Anterior cingulate cortex (tissue), 58 donors: Measurements from ENCODE around the gene PTDSS2.
A peak's percentile ranks its signal among the peaks of the same experiment; 100 is the strongest.

ENCODE experiments used
- DNase-seq, 58 donors: peaks; one replicate each; lab custom pipeline; 2025; lab: John Stamatoyannopoulos, UW

Gene PTDSS2

DNA sequence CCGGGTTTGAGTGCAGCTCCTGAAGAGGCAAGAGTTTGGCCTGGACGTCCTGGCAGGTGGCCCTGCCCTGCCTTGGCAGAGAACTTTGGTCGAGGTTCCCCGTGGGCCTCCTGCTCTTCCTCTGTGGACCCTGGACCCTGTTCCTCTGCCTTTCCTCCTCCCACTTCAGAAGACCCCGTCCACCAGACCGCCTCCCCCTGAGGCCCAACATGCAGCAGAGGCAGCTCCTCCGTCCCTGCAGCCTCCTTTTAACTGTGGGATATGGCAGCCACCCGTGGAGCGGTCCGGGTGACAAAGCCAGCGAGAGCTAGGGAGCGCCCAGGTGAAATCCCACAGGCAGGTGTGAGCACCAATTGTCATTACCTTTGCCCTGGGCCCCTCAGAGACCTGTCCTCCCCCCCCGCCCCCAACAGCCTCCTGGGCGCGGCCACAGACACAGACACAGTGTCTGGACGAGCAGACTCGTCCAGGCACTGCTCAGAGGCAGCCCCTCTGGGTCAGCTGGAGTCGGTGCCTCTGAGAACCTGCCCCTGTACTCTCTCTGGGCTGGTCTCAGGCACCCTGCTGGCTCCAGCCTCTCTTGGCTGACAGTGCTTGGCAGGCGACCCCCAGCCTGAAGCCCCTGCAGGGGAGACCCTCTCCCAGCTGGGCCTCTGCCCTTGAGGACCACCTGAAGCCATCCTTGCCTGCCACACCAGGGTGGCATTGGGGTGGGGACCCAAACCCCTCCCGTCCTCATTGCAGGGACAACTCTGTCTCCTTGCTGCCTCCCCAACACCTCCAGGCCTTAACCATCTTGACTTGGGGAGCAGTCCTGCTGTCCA, 4.1 kb upstream of the PTDSS2 start:
- no peak for DNase-seq

DNA sequence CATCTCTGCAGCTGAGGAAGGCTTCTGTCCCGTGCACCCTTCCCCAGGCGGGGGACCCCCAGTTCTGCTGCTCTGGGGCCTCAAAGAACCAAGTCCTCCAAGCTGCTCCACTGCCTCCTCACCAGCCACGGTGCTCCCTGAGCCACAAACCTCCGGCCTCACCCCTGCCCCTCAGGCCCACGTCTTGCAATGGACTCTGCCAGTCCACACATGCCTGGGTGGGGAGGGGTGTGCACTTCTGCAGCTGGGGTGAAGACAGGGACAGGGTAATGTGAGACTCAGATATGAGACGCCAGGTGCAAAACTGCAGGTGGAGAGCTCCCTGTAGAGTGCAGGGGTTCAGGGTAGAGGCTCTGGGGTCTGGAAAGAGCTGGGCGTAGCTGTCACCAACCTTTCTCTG, 3.2 kb upstream of the PTDSS2 start:
- DNase-seq: no peak

DNA sequence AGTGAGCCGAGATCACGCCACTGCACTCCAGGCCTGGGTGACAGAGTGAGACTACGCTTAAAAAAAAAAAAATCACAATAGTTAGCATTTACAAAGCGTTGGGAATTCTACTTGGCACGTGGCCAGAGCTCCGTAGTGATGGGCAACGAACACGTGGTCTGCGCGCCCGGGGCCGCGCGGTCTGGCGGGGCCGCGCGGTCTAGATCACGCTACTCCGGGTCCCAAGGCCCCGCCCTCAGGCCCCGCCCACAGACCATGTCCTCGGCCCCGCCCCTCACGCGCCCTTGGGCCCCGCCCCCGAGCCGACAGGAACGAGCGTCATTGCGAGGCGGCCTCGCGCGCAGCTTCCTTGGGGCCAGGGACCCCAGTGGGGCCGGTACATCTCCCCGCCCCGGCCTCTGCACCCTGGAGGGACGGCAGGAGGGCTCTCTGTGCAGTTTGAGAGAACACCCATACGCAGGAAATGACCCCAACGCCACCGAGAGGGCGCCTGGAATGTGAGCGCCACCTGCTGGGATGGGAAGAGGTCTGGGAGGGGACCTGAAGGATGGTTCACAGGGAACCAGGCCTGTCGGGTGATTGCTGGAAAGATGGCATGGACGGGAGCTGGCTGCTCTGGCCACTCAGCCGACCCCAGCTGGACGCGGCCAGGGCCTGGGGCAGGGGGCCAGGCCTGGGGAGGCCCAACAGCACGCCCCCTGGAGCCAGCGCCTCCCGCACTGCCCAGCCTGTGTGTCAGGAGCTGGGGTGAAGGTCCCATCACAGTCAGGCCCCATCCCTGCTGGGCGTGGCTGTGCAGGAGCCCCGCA, 2.0 kb upstream of the PTDSS2 start:
- DNase-seq: peak; percentile 50 to 97 (median 89)

DNA sequence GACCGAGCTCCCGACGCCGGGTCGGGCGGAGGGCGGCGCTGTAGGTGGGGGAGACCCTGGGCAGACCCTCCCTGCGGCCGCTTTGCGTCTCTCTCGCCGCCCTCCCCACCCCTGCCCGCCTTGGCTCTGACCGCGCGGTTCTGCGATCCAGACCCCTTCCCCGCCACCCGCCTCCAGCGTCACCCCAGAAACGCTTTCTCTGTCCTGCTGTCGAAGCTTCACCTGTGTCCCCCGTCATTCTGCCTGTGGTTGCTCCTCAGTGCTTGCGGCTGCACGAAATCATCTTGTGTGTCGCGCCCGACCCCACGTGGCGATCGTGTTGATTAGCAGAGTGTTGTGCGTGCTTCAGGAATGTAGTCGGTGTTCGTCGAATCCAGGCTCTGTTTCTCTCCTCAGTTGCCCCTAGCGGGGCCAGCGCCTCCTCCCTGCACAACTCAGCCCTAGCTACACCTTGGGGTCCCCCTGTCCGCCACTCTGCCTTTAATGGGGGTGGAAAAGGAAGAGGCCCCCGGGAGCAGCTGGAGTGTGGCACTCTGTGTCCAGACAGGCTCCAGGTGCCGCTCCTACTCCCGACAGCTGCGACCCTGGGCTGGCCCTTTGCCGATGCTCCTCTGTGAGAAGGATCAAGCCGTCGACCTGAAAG, 851 bp downstream of the PTDSS2 start:
- DNase-seq: peak in 48 of 58 donors; percentile 9 to 73 (median 45)

DNA sequence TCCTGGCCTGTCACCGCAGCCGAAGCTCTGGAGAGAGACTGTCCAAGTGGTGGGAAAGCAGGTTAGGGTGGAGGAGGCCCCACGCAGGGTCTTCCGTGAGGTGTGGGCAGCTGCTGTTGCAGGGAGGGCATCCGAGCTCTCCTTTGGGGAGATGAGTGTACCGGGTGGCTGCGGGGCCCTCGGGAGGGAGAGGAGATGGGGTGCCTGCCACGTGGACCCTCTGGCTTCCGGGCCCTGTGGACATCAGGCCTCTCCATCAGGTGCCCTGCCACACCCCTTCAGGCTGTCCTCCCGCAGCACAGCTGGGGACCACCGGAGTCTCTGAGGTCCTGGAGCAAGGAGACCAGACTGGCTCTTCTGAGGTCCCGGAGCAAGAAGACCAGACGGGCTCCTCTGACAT, 1.7 kb downstream of the PTDSS2 start:
- no peak for DNase-seq

DNA sequence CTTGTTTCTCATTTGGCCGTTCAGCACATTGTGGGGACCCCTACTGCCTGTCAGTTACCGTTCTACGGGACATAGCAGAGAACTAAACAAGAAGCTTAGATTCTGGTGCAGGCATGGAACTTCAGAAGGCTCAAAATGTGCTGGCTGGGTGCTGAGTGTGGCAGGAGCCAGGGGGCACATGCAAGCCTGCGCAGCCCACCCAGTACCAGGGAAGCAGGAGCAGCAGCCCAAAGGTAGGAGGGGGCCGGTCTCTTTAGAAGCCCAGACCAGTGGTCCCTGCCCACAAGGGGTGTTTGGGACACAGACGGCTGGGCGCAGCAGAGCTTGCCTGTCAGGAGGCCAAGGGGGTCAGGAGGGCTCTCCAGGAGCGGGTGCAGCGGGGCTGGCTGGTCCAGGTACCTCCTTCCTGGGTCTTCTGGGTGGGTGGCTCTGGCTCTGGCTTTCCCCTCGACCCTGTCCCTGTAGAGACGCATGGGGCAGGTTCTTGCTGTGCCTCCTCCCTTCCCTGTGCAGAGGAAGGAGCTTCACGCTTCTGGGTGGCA, 2.2 kb downstream of the PTDSS2 start:
- DNase-seq: no peak

DNA sequence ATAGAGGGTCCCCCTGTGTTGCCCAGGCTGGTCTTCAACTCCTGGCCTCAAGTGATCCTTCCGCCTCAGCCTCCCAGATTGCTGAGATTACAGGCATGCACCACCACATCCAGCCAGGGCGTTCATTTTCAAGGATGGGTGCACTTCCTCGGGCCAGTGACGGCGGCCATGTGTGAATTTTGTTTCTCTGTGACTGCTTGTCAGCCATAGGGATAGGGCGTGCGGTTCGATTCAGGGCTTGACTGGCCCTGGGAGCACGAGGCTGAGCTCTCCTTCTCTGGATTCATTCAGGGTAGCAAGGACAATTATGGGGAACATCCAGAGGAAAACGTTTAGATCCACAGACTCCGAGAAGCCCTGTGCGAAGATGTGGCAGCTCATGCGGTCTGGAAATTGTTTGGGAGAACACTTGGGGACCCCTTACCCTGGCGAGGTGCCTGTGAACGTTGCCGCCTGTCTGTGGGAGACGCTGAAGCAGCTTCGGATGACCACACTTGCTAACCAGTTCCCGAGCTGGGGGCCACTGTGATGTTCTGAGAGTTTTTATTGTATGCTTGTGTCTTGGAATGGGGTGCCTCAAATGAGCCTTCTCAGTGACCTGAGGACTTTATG, 2.9 kb downstream of the PTDSS2 start:
- no peak for DNase-seq

DNA sequence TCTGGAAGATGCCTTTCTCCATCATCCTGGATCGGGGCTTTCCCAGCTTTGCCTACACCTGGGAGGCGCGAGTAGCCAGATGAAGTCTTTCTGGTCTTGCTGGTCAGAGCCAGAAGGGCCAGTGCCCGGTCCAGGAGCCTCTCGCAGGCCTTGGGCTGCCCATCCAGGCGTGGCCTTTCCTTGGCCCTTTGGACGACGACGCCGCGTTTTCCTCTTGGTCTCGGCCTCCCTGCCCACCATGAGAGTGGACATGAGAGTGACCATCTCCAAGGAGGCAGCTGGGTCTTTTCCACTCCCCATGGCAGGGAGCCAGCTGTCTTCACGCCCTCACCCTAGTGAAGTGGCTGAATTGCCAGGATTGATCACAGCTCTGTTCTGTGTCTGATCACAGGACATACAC, 3.5 kb downstream of the PTDSS2 start:
- DNase-seq: no peak

DNA sequence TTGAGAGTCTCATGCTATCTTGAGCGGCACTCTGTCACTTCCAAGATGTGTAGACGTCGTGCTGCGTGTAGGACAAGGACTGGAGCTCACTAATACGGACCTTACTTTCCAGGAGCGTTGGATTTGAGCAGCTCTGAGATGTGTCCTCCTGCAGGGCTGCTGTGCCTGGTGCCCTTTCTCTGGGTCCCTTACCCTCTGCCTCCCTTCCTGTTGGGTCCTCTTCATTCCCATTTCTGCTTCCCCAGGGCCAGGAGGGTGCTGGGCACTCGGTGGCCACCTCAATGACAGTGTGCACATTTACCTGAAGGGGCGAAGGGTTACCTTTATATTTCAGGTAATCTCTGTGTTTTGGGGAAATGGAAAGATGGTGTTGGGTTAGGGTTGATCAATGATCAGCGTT, 4.0 kb downstream of the PTDSS2 start:
- DNase-seq: no peak

DNA sequence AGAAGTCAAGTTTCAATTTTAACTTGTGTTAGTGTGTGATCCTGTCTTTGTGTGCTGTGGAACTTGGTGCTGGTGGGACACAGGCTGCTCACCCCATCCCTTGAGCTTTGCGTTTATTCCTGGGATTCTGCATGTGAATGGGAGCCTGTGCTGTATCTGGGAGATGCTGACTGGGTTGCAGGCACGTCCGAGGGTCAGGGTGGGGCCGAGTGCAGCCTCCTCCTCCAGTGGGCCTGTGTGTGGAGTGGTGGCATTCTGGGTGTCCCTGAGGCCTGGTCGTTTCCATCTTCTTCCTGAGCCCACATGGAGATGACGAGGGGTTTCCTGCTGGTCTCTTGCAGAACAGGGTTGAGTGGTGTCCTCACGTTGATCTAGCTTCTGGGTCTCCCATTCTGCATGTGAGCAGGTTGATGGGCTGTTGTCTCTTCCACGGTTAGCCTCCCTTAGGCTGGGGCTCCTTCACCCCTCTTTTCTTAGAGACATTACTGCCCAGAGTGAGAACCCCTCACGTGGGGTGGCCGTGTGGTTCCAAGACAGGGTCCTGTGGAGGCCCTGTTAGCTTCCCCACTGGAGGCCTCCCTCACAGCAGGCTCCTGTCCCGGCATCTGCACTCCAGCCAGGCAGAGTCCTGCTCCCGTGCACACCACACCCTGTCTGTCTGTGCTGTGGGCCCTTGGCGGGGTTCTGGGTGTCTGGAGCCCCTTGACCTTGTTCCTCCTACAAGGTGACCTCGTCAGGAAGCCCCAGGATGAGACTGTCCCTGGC, 4.9 kb downstream of the PTDSS2 start:
- DNase-seq: no peak

DNA sequence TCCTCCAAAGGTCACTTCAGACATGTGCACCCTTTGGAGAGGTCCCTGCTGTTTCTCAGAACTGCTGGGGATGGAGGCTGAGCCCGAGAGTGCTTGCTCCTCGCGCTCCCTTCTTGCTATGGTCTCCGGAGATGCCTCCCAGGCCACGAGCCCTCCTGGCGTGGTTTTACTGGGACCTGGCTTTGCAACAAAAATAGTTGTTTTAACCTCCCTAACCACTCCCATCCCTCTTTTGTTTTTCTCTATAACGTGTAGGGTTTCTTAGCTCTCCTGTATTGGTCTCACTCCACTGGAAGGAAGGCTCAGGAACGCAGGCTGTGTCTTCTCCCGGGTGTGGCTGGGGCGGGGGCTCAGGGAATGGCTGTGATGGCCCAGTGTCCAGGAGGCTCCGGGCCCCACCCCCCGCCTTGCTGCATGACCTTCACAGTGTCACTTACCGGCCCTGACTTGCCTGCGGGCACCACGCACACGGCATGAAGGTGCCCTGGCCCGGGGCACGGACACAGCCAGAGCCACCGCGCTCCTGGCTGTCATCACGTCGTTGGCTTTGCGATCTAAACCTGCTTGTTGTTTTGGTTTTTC, 5.6 kb downstream of the PTDSS2 start:
- no peak for DNase-seq

DNA sequence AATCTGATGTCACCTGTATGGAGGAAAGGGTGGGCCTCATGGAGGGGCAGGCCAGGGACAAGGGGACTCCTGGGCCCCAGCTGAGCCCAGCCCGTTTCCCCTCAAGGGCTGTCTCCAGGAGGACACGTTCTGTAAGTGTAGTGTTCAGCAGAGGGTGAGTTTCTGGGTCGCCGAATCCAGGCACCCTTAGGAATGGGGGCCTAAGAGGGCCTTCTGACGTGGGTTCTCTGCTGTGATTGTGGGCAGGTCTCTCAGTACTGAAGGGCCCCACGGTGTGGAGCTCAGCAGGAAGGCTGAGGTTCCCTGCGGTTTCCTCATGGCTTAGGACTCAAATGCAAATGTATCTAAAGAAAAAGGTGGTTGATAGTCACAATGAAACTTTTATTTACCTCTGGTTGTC, 6.5 kb downstream of the PTDSS2 start:
- no peak for DNase-seq

DNA sequence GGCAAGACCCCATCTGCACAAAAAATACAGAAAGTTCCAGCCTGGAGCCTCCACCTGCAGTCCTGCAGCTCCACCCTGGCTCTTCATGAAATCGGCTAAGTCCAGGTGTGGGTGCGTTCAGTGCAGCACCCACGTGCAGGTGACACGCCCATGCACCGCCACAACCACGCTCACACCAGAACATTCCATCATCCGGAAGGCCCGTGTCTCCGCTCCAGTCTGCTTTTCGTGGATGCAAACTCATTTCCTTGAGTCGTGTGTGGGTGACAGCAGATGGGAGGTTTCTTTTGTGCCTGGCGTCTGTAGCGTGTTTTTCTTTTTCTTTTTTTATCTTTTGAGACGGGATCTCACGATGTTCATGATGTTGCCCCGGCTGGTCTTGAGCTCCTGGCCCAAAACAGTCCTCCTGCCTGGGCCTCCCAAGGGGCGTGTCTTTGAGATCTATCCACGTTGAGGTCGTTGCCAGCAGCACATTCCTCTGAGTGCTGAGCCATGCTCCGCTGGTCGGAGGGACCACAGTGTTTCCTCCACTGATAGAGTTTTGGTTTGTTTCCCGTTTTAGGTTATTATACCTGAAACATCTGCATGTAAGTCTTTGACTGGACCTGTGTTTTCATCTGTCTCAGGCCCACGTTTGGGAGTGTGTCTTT, 7.2 kb downstream of the PTDSS2 start:
- DNase-seq: no peak

DNA sequence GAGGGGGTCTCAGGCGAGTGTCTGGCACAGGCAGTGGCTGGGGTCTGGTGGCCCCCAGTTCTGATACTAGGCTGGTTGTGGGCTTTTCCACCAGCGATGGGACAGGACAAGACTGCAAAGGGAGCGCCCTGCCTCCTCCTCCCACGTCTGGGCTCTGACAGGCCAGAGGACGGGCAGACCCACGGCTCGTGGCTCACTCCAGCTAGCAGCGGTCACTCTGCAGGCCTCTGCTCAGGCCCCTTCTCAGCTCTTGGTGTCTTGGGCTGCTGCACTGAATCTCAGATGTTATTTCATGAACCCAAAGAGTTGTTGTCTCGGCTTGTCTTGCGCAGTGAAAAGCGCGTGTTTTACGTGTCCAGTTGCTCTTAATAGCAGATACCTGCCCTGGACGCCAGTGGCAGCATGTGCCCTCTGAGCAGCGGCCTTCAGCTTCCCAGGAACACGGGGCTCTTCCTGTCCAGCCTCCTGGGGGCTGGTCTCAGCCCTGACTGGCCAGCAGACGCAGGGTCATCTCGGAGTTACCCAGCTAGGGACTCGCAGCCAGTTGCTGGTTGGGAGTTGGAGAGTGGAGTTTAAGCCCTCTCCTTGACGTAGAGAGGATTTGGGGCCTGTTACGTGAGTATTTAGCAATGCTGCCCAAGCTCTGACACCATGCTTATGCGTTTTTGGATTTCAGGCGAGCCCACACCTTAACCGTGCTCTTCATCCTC, 9.6 kb downstream of the PTDSS2 start:
- no peak for DNase-seq

DNA sequence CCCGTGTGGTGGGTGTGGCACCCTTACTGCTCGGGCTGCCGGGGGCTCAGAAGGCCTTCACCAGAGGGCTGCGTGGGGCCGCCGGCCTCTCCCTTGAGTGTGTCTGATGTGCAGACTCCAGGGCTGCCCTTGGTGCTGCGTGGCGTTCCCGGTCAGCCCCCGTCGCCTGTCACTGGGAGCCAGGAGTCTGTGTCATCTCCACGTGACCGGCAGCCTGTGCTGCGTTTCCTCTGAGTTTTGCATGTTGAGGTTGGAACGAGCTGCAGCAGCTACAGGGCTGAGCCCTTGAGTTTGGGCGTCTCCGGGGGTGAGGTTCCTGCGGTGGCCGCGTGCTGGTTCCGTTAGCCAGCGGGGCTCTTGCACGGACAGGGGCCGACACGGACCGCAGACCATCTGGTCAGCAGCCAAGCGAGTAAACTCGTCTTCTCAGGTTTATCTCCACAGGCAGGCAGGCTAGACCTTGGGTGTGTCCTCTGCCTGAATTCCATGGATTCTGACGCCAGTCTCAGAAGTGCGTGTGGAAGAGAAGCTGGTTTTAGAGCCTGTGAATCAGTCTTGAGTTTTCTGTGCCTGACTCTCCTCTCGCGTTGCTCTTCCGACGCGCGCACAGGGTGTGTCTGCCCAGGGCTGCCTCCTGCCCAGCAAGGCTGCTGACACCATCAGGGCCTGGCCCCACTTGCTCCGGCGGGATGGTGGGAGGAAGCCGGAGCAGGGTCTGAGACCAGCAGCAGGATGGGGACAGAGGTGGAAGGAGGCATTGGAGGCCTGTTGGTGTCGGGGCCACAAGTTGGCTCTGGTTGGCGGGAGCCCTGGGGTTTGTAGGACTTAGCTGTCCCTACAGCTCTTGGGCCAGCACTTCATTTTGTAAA, 10.5 kb downstream of the PTDSS2 start:
- DNase-seq: no peak

DNA sequence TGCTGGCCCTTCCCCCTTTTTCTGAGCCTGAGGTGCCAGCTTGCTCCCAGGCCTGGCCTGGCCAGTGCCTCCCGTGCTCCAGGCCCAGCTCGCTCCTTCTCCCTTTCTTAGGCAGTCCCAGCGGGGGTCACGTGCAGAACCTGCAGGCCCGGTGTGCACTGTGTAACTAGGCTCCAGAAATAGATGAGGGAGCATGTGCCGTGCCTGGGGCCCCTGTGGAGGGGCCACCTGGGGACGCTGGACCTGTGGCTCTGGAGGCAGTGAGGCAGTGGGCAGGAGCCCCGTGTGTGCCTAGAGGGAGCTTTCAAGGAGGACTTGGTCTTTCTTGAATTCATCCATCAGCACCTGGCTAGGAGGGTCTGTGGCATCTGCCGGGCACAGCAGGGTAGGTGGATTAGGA, 11.5 kb downstream of the PTDSS2 start:
- DNase-seq: no peak
